Muscle layer of duodenum (tissue), 2 donors: ENCODE data around the gene RBM34.
"Not testable (repeated sequence)": the region's sequence is repeated elsewhere in the genome, so short reads cannot be mapped to it uniquely, and the experiment has no call there.

Source experiments
- H3K27ac ChIP-seq: one replicate; pipeline ENCODE4 v1.7.0; 2013; ENCODE audit warnings: mild to moderate bottlenecking, low read length
- H3K27me3 ChIP-seq: one replicate; pipeline ENCODE4 v1.7.0; 2013; ENCODE audit warnings: low read depth, mild to moderate bottlenecking, control low read depth, low read length
- H3K36me3 ChIP-seq, 2 donors: one replicate each; pipeline ENCODE4 v1.7.0; 2013; ENCODE audit warnings: low read length in 2 of 2, control low read depth in 1 of 2, mild to moderate bottlenecking in 1 of 2; ENCODE audit not compliant: insufficient read depth in 2 of 2, control insufficient read depth in 1 of 2
- H3K4me1 ChIP-seq, 2 donors: one replicate each; pipeline ENCODE4 v1.7.0; 2013; ENCODE audit warnings: low read length in 2 of 2, mild to moderate bottlenecking in 2 of 2, control low read depth in 1 of 2, moderate library complexity in 1 of 2; ENCODE audit not compliant: insufficient read depth in 2 of 2, control insufficient read depth in 1 of 2
- H3K4me3 ChIP-seq, 2 donors: one replicate each; pipeline ENCODE4 v1.7.0; 2013; ENCODE audit warnings: low read length in 2 of 2, low read depth in 1 of 2, mild to moderate bottlenecking in 1 of 2
- H3K9me3 ChIP-seq, 2 donors: one replicate each; pipeline ENCODE4 v1.7.0; 2013; ENCODE audit warnings: low read length in 2 of 2, control low read depth in 1 of 2, mild to moderate bottlenecking in 1 of 2; ENCODE audit not compliant: control insufficient read depth in 1 of 2
- donor health status: healthy.

The RBM34 gene

DNA sequence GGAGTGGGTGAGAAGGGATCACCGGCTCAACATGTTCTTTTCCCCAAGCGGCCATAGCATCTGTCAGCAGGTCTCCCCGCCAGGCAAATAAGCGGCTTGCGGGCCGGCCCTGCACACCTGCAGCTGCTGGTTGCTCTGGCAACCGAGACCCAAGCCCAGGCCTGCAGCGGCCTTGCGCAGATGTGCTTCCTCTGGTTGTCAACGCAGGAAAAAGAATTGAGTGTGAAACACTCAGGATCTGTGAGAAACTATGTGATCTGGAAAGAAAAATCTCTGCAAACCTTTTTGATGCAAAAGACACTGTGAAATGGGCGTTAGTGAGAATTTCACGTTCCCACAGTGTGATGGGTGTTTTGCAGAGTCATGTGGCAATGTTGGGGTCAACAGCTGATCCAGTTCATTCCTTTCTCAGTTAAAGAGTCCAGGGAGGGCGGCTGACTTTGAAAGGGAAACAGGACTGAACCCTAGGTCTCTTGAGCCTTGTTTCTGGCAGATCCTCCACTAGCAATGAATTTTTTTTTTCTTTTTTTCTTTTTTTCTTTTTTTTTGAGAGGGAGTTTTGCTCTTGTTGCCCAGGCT is 60.8 kb downstream of the RBM34 start:
- no peak overlapping the region for H3K27ac ChIP-seq
- no peaks in the 10 kb centered on the region for H3K9me3 ChIP-seq

DNA sequence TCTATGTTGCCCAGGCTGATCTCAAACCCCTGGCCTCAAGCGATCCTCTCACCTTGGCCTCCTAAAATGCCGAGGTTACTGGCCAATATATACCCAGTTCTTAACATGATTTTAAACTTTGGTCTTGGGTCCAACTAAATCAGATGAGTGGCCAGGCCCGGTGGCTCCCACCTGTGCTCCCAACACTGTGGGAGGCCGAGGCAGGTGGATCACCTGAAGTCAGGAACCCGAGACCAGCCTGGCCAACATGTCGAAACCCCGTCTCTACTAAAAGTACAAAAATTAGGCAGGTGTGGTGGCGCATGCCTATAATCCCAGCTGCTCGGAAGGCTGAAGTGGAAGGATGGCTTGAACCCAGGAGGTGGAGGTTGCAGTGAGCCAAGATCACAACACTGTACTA is 62.1 kb downstream of the RBM34 start:
- H3K36me3 ChIP-seq: no peaks in the 10 kb centered on the region
- H3K4me3 ChIP-seq: no peak overlapping the region
- H3K4me1 ChIP-seq: peaks cover 0 to 3% of the 10 kb centered on the region in 2 donors
- no peaks in the 10 kb centered on the region for H3K27me3 ChIP-seq
- no peak overlapping the region for H3K27ac ChIP-seq
- H3K9me3 ChIP-seq: no peaks in the 10 kb centered on the region

More for the DNA sequence above, 60.8 kb downstream of the RBM34 start:
- peaks cover 3 to 6% of the 10 kb centered on the region in 2 donors for H3K4me1 ChIP-seq
- no peak overlapping the region for H3K4me3 ChIP-seq
- H3K27me3 ChIP-seq: no peaks in the 10 kb centered on the region
- no peaks in the 10 kb centered on the region for H3K36me3 ChIP-seq

DNA sequence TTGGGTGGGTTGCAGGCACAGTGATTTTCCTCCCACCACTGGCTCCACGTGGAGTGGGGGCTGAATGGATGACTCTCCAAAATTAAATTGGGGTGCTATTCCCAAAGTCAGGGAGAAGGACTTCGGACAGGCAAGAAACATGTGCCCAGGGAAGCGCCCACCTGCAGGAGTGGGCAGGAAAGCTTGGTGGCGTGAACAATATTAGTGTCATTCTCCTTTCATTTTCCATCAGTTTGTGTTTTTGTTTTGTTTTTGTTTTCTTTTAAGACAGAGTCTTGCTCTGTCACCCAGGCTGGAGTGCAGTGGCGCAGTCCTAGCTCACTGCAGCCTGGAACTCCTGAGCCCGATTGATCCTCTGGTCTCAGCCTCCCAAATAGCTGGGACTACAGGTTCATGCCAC is 62.5 kb downstream of the RBM34 start:
- no peaks in the 10 kb centered on the region for H3K9me3 ChIP-seq
- H3K4me1 ChIP-seq: peaks cover 3% of the 10 kb centered on the region in 2 donors
- H3K27ac ChIP-seq: no peak overlapping the region
- no peaks in the 10 kb centered on the region for H3K27me3 ChIP-seq
- no peaks in the 10 kb centered on the region for H3K36me3 ChIP-seq
- no peak overlapping the region for H3K4me3 ChIP-seq

DNA sequence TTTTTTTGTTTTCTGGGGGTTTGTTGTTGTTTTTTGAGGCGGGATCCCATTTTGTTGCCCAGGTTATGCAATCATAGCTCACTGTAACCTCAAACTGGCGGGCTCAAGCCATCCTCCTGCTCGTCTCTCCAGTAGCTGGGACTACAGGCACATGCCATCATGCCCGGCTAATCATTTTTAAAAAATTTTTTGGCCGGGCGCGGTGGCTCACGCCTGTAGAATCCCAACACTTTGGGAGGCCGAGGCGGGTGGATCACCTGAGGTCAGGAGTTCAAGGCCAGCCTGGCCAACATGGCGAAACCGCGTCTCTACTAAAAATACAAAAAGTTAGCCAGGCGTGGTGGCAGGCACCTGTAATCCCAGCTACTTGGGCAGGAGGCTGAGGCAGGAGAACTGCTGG is 63.5 kb downstream of the RBM34 start:
- H3K4me1 ChIP-seq, H3K9me3 ChIP-seq, H3K27ac ChIP-seq, H3K4me3 ChIP-seq, H3K36me3 ChIP-seq, H3K27me3 ChIP-seq: not testable (repeated sequence)

DNA sequence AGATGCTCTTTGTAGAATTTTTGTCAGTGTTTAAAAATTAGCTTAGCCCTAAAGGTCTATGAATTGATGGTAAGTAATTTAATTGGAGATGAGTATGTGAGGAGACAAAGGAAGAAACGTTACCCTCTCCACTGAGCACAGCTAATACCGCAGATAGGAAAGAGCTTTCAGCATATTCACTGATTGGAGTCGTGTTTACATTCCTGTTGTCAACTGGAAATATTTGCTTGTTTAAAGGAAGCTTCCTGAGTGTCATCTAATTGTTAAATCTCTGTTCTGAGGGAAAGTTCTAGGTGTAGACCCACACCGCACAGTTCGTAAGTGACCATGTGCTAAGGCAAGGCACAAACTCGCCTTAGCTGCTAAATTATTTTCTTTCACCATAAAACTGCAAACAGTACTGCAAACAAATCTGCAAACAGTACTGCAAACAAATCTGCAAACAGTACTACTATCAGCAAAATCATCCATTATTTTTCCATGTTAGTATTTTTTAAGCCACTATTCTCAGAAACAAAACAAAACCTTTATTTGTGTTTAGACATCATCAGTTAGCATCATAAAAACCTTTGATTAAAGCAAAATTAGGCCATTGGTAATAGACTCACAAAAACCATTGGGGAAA is 65.0 kb downstream of the RBM34 start:
- H3K4me3 ChIP-seq: no peak overlapping the region
- H3K27ac ChIP-seq: no peak overlapping the region
- peaks cover 7 to 12% of the 10 kb centered on the region in 2 donors for H3K4me1 ChIP-seq
- no peaks in the 10 kb centered on the region for H3K36me3 ChIP-seq
- H3K27me3 ChIP-seq: no peaks in the 10 kb centered on the region
- H3K9me3 ChIP-seq: no peaks in the 10 kb centered on the region

DNA sequence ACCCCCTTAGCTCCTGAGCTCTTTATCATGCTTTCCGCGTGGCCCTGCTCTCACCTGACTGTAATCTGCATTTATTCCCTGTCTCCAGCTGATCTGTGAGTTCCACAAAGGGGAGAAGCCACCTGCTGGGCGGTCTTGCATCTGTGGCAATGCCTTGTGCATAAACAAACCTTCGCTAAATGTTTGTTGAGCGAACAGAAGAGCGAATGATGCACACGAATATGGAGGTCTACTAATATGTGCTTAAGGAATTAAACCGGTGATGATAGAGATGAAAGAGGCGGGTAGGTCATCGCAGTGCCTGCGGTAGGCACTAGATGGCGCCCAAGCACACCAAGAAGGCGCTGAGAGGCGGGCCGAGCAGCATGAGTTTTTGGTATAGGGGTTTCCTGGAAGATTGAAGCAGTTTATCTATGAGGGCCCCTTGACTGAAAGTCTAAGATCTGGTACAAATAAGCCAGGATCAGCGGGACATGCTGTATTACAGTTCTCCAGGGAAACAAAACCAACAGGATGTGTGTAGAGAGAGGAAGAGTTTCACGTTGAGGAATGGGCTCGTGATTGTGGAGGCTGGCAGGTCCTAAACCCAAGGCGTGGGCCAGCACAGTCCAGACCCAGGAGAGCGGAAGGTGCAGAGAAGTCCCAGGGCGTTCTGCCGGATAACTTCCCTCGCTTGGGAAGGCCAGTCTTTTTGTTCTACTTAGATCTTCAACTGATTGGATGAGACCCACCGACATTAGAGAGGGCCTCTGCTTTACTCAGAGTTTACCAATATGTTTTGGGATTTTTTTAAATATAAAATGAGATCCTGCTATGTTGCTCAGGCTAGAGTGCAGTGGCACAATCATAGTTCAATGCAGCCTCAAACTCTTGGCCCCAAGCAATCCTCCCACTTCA is 67.1 kb downstream of the RBM34 start:
- H3K4me1 ChIP-seq: peaks cover 7 to 12% of the 10 kb centered on the region in 2 donors
- no peaks in the 10 kb centered on the region for H3K9me3 ChIP-seq
- H3K4me3 ChIP-seq: peak overlapping the region; percentile 46 to 63
- H3K27ac ChIP-seq: no peak overlapping the region
- no peaks in the 10 kb centered on the region for H3K27me3 ChIP-seq
- H3K36me3 ChIP-seq: no peaks in the 10 kb centered on the region

DNA sequence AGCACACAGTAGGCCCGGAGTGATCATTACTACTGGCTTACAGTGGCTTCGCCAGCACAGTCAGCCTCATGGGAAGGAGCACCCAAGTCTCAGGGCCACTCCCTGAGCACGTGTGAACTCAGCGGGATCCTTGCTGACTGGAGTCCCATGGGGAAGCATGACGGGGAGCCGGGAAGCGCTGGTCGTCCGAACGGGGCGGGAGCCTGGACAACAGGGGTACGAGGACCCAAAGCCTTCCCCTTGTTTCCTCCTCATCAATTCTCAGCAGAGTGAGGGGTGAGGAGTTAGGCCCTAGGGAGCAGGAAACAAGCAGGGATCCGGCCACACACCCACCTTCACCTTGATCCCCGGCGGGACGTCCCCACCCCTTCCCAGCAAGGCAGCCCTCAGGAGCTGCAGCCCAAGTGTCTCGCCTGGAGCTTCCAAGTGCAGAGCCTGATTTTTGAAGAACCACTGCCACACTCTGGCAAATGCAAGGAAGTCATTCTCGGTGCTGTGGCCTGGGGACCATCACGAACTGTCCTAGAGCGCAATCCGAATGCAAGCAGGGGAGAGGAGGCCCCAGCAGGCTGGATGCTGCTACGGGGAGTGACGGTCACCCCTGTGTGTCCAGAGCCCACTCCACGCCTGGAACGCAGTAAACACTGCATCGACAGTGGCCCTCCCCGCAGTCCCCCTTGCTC is 67.9 kb downstream of the RBM34 start:
- H3K4me3 ChIP-seq: peak overlapping the region; percentile 46 to 63
- peaks cover 7 to 12% of the 10 kb centered on the region in 2 donors for H3K4me1 ChIP-seq
- no peaks in the 10 kb centered on the region for H3K36me3 ChIP-seq
- no peaks in the 10 kb centered on the region for H3K27me3 ChIP-seq
- H3K27ac ChIP-seq: no peak overlapping the region
- H3K9me3 ChIP-seq: no peaks in the 10 kb centered on the region

DNA sequence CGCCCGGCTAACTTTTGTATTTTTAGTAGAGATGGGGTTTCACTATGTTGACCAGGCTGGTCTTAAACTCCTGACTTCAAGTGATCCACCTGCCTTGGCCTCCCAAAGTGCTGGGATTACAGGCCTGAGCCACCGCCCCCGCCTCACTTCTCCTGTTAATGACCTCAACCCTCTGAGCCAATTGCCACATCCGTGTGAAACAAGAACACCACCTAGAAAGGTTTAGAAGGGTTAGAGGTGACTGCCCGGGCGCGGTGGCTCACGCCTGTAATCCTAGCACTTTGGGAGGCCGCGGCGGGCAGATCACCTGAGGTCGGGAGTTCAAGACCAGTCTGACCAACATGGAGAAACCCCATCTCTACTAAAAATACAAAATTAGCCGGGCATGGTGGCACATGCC is 68.6 kb downstream of the RBM34 start:
- H3K4me1 ChIP-seq: peaks cover 7 to 12% of the 10 kb centered on the region in 2 donors
- H3K9me3 ChIP-seq, H3K27me3 ChIP-seq, H3K36me3 ChIP-seq, H3K27ac ChIP-seq, H3K4me3 ChIP-seq: not testable (repeated sequence)

DNA sequence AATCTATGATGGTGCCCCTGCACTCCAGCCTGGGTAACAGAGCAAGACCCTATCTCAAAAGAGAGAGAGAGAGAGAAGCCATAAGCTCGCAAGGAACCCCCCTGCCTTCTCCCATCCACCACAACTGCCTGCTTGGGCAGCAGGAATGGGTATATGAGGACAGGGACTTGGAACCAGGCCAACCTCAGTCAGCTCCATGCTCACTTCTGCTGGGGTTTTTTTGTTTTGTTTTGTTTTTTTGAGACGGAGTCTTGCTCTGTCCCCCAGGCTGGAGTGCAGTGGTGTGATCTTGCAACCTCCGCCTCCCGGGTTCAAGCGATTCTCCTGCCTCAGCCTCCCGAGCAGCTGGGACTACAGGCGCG is 69.0 kb downstream of the RBM34 start:
- not testable (repeated sequence) for H3K36me3 ChIP-seq, H3K27ac ChIP-seq

DNA sequence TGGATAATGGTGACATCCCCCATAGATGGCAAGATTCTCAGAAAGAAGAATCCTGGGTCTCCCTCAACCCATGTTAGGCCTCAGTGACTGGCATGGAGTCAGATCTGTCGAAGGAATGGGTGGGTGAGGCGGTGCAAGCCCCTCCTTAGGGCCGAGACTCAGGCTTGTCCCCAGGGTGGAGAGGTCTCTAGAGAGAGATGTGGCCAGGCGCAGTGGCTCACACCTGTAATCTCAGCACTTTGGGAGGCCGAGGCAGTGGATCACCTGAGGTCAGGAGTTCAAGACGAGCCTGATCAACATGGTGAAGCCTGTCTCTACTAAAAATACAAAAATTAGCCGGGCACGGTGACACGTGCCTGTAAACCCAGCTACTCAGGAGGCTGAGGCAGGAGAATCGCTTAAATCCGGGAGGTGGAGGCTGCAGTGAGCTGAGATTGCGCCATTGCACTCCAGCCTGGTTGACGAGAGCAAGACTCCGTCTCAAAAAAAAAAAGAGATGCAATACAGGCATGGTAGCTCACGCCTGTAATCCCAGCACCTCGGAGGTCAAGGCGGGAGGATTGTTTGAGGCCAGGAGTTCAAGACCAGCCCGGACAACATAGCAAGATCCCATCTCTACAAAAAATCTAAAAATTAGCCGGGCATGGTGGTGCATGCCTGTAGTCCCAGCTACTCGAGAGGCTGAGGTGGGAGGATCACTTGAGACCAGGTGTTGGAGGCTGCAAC is 69.6 kb downstream of the RBM34 start:
- H3K27ac ChIP-seq, H3K36me3 ChIP-seq, H3K27me3 ChIP-seq, H3K4me3 ChIP-seq, H3K9me3 ChIP-seq: not testable (repeated sequence)
- peaks cover 7 to 12% of the 10 kb centered on the region in 2 donors for H3K4me1 ChIP-seq

More for the DNA sequence above, 69.0 kb downstream of the RBM34 start:
- peaks cover 7 to 12% of the 10 kb centered on the region in 2 donors for H3K4me1 ChIP-seq
- H3K4me3 ChIP-seq, H3K9me3 ChIP-seq, H3K27me3 ChIP-seq: not testable (repeated sequence)
